Midbrain (tissue), 1 donor: Measurements from ENCODE around the gene ABHD6.
"Not testable (repeated sequence)": the region's sequence is repeated elsewhere in the genome, so short reads cannot be mapped to it uniquely, and the experiment has no call there.

Experiments used
- DNase-seq: peaks from one replicate; lab custom pipeline; 2025; lab: John Stamatoyannopoulos, UW

Gene ABHD6

DNA sequence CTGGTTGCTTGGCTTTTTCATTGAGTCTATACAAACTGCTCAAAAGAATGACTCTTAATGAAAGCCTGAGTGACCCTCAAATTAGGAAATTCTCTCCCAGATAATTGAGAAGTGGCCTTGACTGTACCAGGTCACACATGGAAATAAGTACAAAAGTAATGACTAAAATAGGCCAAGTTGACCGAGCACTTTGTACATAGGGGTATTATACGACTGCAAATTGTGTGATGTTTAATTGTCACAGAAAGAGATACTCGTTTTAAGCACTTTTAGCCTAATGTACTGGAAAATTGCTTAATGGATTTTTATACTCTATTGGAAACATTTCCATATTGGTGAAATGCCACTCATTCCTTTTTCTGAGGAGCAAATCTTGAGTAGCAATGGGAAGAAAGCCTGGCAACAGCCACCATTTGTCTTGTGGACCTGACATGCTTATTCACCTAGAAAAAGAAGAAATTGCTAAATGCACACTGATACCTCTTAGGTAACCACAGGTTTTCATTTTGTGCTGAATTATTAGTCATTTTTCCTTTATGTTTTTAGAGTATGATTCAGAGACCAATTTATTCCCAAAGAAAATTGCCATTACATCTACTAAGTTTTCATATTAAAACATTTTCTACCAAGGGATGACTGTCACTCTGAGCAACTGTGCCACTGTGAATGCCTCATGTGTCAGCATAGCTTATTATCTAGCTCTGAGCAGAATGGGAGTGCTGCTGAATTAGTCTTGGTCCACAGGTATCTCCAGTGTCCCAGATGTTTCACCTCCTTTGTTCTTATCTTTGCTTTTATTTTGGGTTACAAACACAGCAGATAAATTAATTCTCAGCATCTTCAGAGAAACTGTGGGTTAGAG is 86.2 kb downstream of the ABHD6 start:
- DNase-seq, result no peak

DNA sequence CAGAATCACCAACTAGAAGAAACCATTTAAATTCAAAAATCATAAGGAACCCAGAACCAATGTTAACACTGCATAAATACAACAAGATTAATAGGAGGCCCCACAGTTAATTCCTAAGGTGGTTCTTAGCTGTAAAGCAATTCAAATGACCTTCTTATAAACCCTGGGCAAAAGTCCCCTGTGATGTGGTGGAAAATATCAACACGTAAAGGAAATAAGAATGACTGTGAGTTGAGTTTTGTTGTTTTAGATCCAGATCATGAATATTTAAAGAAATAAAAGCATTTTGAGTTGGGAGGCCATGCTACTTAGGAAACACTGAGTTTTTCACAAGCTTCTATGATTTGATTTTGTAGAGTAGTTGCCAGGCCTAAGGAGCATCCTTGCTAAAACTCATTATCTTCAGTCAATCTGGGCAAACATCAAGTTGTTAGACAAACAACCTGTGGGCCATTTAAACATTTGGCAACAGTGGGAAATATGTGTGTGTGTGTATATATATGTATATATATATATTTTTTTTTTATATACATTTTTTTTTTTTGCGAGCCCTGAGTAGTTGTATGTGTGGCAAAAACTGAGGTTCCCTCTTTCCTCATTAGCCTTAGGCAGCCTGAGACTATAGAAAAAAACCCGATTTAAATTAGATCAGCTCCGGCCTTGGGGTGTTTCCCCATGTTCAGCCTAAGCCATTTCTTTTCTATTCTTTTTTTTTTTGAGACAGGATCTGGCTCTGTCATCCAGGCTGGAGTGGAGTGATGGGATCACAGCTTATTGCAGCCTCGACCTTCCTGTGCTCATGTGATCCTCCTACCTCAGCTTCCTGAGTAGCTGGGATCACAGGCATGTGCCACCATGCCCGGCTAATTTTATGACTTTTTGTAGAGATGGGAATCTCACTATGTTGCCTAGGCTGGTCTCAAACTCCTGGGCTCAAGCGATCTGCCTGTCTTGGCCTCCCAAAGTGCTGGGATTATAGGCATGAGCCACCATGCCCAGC is 87.1 kb downstream of the ABHD6 start:
- no peak for DNase-seq

DNA sequence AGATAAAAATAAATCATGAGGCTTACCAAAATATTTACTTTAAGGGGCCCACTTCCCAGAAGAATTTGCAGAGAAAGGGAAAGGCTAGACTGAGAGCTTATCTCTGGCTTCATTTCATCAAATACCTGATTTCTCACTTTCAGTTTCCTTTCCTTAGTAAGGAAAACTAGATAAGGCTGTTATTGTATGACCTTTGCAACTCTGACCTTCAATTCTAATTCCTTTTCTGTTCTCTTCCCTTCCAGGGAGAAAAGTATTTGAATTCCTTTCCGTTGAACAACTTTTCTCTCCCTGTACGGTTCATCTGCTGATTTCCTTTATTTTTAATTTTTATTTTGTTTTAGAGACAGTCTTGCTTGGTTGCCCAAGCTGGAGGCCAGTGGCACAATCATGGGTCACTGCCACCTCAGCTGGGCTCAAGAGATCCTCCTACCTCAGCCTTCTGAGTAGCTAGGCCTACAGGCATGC is 88.0 kb downstream of the ABHD6 start:
- no peak for DNase-seq

DNA sequence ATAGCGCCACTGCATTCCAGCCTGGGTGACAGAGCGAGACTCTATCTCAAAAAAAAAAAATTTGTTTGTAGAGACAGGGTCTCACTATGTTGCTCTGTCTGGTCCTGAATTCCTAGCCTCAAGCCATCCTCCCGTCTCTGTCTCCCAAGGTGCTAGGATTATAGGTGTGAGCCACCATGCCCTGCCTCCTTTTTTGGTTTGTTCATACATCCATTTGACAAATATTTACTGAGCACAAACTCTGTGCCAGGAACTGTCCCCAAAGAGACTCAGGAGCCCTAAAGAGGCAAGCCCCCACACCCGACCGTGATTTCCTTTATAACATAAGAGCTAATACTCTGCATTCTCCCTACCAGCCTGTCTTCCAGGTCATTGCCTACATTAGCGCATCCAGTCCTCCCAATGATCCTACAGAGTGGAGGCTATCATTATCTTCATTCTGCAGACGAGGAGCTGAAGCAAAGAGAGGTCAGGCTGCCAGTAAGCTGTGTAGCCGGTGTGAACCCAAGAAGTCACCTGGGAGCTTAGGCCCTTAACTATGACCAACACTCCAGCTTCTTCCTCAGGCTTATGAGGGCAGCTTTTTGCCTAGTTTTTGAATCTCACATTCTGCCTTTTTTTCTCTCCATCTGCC is 88.8 kb downstream of the ABHD6 start:
- DNase-seq, result no peak

DNA sequence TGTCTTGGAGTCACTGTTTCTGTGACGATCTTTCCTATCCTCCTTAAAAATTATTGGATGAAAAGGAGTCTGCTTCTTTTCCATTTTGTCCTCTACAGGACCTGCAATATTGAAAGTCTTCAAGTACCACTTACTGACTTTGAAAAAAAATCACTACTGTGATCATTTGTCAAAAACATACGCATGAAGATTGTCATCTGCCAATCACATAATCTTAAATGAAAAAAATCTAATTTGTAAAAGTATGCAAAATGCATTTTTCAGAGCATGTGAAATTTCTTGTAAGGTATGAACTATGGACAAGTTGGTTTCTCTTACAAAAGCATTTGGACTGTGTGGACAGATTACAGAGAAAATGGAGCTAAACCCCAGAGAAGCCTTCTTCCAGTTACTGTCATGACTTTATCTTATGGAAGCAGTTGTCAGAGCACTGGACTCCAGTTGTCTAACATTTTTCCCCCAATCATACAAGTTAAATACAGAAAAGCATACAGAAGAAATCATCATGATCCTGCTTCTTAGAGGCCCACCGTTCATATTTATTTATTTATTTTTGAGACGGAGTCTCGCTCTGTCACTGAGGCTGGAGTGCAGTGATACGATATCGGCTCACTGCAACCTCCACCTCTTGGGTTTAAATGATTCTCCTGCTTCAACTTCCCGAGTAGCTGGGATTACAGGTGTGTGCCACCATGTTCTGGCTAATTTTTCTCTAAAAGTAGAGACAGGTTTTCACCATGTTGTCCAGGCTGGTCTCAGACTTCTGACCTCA is 91.7 kb downstream of the ABHD6 start:
- no peak for DNase-seq

DNA sequence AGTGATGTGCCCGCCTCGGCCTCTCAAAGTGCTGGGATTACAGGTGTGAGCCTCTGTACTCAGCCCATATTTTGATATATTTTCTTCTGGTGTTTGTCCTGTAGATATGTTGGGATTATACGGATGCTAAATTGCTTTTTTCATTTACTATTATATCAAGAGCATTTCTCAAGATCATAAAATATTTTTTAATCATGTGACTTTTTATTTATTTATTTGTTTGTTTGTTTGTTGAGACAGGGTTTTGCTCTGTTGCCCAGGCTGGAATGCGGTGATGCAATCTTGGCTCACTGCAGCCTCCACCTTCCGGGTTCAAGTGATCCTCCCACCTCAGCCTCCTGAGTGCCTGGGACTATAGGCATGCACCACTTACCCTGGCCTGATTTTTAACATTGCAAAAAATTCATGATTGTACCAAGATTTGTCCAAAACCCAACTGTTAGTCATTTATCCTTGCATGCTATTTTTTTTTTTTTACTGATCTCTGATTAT is 92.4 kb downstream of the ABHD6 start:
- no peak for DNase-seq

DNA sequence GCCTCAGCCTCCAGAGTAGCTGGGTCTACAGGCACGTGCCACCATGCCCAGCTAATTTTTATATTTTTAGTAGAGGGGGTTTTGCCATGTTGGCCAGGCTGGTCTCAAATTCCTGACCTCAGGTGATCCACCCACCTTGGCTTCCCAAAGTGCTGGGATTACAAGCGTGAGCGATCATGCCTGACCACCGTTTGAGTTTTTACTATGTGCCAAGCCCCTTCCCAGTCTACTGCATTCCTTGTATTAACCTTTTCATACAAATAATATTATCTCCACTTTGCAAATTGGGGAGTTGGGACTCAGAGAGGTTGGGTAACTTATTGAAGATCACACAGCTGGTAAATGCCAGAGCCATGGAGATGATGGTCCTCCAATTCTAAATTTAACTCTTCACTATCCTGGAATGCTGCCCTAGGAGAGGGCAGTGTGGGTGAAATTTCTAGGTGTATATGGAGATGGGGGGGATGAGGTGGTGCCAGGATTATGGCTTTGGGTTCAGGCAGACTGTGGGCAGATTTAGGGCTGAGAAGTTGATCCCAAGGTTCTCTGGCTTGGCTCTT is 94.1 kb downstream of the ABHD6 start:
- no peak for DNase-seq

DNA sequence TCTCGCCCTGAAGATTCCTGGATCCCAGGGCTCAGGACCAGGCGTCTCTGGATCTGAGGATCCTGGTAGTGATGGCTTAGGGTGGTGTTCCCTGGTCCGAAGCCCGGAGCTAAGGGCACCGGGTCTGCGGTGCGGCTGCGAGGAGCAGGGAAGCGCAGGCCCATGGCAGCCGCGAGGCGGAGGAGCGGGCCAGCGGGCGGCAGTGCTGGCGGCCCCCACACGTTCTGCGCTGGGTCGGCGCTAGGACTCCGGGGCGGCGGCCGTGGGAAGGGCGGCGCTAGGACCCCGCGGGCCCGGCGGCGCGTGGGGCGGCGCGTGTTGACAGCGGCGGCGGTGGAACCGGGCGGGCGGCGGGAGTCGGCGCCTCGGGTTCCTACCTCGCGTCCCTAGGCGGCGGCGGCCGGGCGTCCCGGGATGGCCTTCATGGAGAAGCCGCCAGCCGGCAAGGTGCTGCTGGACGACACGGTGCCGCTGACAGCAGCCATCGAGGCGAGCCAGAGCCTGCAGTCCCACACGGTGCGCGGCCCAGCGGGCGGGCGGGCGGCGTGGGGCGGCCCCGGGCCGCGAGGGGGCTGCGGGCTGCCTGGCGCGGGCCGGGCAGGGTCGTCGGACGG is 95.1 kb downstream of the ABHD6 start, which contains the start of gene PXK:
Gene PXK (plus strand): TSS at position 318 of the 614 bp plus-strand sequence. CDS start 97 bp downstream, at position 415.
- peak; percentile 81 for DNase-seq

DNA sequence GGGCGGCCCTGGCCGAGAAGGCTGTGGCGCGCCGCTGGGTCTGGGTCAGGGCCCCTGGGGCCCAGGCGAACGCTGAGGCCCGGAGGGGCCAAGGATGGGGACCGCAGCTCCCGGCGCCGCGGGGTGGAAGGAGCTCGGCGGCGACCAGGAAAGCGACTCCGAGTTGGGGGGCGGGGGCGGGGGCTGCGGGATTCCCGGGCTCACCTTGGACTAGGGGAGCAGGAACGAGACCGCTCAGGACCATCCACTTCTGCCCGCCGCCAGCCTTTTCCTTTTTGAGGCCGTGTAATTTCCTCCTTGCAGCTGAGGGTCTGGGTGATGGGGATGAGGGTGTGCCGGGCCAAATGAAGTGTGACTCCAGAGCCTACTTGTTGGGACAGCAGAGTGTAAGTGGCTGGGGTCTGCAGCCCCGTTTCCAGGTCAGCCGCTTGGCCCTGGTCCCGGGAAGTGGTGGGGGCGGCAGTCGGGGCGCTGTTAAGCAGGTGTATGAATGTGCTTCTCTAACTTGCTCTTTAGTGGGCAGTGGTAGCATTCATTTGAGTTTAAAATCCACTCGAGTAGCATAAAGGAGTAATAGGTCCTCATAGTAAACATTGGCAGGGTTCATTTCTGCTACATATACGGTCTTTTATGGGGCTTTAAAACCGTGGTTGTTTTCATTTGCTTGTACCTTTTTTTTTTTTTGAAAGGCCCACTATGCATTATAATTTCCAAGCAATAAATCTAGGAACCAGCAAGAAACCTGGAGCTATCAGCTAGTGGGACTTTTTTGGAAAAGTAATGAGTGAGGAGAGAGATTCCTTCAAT is 95.8 kb downstream of the ABHD6 start:
- DNase-seq, result peak; percentile 39

DNA sequence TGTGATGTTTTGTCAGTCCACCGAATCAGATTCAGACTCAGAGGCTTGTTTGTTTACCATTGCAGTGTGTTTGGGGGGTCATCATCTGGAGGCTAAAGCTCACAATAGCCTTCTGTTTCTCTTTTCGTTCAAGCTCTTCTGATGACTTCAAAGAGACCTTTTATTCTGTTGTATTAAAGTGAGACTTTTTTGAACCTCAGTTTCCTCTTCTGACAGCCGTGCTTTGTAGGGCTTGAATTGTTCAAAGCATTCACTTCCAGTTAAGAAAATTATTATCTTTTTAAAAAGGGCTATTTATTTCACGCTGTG is 96.4 kb downstream of the ABHD6 start:
- peak; percentile 79 for DNase-seq

DNA sequence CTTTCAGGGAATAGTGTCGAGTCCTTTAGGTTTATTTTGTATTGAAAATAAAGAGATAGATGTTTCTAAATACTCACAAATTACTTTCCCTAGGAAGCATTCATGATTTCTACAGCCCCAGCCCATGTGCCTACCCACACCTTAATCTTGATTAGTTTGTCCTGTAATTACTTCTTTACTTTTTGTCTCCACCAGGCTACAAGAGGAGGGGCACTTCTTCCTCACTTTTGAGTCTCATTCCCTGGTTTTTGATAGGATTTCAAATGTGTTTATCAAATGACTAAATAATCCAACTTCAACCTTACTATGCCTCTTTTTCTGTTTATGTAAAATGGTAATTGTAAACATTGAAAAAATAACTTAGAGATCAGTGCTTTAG is 96.9 kb downstream of the ABHD6 start:
- DNase-seq, result no peak

DNA sequence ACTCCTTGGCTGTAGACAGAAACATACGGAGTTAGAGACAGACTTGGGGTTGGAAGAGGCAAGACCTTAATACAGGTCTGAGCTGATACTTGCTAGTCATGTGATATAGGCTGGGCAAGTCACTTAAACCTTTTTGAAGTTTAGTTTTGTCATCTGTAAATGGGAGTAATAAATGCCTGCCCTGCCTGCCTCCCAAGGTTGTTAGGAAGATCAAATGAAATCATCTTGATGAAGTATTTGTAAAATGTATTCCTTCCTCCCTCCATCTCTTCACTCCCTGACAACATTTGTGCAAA is 98.0 kb downstream of the ABHD6 start:
- no peak for DNase-seq

DNA sequence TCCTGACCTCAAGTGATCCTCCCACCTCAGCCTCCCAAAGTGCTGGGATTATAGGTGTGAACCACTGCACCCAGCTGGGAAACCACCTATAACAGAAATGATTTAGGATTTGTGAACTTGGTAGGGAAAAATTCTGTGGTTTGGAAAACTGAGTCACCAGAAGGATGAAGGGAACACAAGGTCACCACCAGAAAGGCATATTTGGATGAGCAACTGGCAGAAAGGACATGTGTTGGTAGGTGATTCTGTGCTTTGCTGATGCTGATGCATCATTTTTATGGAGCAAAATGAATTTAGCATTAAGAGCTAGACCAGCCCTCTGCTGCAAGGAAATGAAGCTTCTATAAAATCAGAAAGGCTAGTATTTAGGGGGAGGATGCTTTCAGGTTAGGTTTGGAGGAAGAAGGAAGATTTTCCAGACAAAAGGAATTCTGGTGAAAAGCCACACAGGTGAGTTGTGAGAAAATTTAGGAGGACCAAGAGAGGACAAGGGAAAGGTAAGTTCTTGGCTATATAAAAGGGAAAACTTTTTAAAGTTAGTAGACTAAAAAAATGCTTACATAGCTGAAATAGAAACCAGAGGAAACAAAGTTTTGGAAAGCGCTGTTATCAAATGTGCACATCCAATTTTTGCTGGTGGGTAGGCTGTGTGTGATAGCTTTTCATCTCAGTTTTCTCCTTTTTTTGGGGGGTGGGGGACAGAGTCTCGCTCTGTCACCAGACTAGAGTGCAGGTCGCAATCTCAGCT is 98.7 kb downstream of the ABHD6 start:
- no peak for DNase-seq

DNA sequence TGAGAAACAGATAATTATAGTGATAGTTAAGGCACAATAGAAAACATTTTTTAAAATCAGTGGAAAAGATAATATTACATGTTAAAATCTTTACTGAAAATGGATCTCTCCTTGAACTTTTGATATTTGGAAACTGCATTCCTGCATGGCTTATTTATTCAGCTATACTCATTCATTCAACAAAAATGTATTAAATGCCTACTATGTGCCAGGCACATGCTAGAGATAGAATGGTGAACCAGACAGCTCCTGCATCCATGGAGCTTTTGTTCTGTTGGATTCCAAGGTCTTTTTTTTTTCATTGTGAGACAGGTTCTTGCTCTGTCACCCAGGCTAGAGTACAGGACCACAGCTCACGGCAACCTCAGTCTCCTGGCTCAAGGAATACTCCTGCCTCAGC is 99.6 kb downstream of the ABHD6 start:
- no peak for DNase-seq

DNA sequence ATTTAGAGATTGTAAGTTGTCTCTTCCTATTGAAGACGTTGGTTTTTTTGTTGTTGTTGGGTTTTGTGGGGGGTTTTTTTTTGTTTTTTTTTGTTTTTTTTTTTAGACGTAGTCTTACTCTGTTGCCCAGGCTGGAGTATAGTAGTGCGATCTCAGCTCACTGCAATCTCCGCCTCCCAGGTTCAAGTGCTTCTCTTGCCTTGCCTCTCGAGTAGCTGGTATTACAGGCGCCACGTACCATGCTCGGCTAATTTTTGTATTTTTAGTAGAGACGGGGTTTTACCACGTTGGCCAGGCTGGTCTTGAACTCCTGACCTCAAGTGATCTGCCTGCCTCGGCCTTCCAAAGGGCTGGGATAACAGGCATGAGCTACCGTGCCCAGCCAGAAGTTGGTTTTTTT is 101.6 kb downstream of the ABHD6 start:
- DNase-seq, result not testable (repeated sequence)

DNA sequence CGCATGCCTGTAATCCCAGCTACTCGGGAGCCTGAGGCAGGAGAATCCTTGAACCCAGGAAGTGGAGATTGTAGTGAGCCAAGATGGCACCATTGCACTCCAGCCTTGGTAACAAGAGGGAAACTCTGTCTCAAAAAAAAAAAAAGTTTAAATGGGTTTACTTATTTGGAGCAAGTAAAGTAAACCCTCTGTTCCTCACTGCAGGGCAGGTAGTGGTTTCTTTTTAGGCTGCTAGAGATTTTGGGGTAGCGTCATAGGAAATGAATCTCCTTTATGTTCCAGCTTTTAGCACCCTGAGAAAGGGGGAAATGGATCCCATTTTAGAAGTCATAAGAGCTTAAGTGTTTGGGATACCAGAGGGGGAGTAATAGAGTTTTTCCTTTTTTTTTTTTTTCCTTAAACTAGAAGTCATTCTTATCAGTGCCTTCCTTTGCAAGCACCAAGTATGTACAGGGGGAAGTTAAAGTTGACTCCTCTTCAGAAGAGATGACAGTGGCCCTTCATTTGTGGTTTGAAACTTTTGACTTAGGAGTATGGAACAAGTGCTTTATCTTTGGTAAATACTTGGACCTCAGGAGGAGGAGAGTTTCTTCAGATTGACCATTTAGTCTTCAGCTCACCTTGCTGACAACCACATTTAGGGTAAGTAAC is 103.1 kb downstream of the ABHD6 start:
- DNase-seq, result no peak

DNA sequence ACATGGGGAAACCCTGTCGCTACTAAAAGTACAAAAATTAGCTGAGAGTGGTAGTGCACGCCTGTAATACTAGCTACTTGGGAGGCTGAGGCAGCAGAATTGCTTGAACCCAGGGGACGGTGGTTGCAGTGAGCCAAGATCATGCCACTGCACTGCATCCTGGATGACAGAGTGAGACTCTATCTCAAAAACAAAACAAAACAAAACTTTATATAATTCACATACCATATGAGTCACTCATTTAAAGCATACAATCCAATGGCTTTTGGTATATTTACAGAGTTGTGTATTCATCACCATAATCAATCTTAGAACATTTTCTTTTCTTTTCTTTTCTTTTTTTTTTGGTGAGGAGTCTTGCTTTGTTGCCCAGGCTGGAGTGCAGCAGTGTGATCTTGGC is 103.8 kb downstream of the ABHD6 start:
- no peak for DNase-seq

DNA sequence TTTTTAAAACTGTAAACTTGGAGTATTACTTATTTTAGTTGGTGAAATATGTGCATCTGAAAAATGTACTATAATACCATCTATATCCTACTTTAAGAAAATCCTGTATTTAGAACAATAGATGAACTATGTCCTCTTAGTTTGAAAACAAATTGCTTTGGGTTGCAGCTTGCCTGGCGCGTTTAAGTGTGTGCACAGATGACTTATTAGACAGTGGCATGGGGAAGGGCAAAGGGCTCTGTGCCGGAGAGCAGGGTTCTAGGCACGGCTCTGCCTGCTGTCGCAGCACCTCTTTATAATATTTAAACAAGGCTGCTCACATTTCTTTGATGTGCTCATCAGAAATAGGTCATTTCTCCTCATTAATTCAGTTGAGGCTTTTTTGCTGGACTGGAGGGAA is 105.1 kb downstream of the ABHD6 start:
- DNase-seq, result peak; percentile 28
